Measurements from ENCODE around the gene BICRAL.
A peak's percentile ranks its signal among the peaks of the same experiment; 100 is the strongest.

The BICRAL gene

DNA sequence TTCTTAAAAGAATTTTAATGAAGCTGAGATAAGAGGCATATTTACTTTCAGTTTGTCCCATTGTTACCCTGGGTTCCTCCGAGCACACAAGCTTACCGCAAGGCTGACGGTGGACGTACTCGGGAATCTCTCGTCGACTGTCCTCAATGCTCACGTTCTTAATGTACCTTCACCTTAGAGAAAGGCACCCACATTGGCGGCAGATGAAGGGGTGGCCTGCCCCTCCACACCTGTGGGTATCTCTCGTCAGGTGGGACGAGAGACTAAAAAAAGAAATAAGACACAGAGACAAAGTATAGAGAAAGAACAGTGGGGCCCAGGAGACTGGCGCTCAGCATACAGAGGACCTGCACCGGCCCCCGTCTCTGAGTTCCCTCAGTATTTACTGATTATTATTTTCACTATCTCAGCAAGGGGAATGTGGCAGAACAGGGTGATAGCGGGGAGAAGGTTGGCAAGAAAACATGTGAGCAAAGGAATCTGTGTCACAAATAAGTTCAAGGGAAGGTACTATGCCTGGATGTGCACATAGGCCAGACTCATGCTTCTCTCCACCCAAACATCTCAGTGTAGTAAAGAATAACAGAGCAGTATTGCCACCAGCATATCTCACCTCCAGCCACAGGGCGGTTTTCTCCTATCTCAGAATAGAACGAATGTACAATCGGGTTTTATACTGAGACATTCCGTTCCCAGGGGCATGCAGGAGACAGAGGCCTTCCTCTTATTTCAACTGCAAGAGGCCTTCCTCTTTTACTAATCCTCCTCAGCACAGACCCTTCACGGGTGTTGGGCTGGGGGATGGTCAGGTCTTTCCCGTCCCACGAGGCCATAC is 120.8 kb downstream of the BICRAL start:
- DNase-seq, result peak; percentile 40

DNA sequence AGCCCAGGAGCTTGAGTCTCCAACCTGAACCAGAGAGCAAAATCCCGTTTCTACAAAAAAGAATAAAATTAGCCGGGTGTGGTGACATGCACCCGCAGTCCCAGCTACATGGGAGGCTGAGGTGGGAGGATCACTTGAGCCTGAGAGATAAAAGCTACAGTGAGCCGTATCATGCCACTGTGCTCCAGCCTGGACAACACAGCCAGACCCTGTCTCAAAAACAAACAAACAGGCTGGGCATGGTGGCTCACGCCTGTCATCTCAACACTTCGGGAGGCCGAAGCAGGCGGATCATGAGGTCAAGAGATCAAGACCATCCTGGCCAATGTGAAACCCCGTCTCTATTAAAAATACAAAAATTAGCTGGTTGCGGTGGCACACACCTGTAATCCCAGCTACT is 122.6 kb downstream of the BICRAL start:
- DNase-seq, result no peak

DNA sequence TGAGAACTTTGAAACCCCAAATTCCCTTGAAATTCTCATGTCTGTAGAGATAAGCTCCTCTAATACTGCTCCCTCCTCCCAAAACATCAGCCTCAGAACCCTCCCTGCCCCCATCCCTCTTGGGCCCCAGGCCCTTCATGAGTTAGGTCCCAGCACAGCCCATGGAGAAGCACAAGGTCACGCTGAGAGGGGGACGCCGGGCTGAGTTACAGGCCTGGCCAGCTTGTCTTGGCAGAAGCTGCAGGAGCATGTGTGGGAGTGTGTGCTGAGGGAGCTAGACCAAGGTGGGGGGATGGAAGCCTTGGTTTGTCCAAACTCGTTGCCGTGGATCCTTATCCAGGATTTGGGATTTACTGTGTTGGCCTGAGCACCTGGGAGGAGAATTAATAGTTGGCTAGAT is 125.5 kb downstream of the BICRAL start:
- no peak for DNase-seq

DNA sequence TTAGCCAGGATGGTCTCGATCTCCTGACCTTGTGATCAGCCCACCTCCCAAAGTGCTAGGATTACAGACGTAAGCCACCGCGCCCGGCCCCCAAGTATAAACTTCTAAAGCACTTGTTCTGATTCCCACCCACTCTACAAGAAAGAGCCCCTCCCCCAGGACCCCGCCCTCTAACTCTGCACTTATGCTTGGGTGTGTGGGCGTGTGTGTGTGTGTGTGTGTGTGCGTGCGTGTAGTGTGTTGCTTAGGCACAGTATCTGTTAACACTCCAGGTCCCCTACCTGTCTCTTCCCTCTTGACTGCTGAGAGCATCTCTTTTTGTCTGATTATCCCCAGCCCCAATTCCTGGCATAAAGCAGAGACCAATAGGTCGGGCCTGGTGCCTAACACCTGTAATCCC is 128.0 kb downstream of the BICRAL start:
- DNase-seq, result no peak

DNA sequence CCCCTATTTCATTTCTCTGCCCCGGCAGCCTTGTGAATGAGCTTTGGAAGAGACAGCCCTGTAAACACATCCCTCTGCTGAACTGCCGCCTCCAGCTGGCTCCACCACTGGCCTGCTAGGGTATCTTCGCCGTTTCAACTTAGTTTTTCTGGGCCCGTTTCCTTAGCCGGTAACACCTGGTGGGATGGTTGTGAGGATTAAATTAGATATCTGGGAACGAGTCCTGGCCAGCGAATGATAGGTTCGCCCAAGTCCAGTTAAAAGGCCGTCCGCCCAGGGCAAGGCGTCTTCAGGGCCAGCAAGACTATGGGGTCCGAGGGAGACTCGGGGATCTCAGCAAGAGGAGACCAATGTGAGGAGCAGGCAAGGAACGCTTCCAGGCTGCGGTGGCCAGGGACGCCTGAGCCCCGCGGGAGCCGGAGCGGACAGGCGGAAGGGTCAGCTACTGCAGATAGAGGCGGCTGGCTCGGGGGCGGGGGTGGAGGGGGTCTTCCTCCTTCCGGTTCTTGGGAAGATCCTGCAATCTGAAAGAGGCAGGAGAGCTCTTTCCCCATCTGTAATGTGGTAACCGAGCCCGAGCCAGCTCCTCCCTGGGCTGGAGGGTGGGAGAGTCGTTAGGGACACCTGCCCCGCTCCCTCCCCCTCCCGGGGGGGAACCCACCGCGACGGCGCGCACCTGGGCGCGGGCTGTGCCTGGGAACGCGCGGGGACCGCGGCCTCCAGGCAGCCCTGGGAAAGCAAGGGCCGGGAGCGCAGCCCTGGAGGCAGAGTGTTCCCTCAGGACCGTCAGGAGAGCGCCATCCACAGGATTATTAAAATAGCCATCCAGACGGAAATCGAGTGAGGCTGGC is 129.5 kb downstream of the BICRAL start:
- DNase-seq, result no peak

DNA sequence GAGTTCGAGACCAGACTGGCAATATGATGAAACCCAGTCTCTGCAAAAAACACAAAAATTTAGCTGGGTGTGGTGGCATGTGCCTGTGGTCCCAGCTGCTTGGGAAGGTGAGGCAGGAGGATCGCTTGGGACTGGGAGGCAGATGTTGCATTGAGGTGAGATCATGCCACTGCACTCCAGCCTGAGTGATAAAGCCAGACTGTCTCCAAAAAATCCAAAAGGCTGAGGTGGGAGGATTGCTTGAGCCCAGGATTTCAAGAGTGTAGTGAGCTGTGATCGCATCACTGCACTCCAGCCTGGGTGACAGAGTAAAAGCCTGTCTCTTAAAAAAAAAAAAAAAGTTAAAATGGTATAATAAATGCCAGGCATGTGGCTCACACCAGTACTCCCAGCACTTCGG is 132.7 kb downstream of the BICRAL start:
- DNase-seq, result no peak

DNA sequence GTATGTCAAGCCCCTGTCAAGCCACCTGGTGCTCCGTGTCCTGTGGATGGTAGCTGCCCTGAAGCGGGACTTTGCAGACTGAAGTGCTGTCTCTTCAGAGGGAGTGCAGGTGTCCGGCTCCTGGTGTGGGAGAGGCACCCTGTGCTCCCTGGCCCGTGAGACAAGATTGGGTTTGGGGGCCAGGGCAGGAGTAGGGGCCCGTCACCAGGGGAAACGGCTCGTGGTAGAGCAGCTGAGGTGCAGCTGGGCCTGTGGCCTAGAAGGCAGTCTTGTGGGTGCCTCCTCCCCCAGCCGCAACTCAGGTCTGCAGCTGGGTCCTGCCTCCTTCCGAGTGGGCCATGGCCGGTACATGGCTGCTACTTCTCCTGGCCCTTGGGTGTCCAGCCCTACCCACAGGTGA is 133.9 kb downstream of the BICRAL start, which contains the start of gene PTCRA:
Gene PTCRA (plus strand): TSS at position 322 of the 400 bp plus-strand sequence. CDS start 17 bp downstream, at position 339.
- DNase-seq, result no peak

DNA sequence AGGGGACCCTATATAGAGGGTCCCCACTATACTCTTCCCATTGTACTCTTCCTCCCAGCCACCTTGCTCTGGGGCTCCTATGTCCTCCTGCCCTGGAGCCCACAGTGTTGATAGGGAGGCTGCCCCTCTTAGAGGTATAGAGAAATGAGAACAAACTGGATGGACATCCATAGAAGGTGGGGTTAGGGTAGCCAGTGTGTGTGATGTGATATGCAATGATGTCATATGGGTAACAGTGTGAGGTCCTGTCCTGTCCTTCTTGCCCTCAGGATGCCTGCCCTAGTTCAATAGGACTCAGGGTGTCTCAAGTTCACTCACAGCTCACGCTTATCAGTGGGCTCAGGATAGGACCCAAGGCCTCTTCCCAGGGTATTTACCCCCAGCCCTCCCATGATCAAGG is 134.4 kb downstream of the BICRAL start:
- no peak for DNase-seq
